ENCODE results near the gene MIP.
"Not testable (repeated sequence)": the region's sequence is repeated elsewhere in the genome, so short reads cannot be mapped to it uniquely, and the experiment has no call there.

DNA sequence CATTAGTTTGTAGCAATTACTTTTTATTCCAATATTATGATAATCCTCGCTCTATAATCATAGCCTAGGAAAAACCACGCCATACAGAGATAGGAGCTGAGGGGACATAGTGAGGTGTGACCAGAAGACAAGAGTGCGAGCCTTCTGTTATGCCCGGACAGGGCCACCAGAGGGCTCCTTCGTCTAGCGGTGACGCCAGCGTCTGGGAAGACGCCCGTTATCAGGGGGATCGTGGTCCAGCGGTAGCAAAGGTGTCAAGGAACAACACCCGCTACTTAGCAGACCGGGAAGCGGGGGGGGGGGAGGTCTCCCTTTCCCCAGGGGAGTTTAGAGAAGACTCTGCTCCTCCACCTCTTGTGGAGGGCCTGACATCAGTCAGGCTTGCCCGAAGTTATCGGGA is 42.2 kb upstream of the MIP start:
- TF ChIP-seq POLR2A (IDR thresholded peaks at IDR 0.05): not testable (repeated sequence)
- TF ChIP-seq, protein P1, sequence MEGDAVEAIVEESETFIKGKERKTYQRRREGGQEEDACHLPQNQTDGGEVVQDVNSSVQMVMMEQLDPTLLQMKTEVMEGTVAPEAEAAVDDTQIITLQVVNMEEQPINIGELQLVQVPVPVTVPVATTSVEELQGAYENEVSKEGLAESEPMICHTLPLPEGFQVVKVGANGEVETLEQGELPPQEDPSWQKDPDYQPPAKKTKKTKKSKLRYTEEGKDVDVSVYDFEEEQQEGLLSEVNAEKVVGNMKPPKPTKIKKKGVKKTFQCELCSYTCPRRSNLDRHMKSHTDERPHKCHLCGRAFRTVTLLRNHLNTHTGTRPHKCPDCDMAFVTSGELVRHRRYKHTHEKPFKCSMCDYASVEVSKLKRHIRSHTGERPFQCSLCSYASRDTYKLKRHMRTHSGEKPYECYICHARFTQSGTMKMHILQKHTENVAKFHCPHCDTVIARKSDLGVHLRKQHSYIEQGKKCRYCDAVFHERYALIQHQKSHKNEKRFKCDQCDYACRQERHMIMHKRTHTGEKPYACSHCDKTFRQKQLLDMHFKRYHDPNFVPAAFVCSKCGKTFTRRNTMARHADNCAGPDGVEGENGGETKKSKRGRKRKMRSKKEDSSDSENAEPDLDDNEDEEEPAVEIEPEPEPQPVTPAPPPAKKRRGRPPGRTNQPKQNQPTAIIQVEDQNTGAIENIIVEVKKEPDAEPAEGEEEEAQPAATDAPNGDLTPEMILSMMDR (IDR thresholded peaks at IDR 0.05): peak in 4 of 6 experiments; percentile 12 to 43 (median 28)
